K562 (cell line): ENCODE results near the gene UBE2E1. TPM values are rescaled to one million over a fixed set of nuclear protein-coding genes. Genes with fewer than 3 reads are reported as not detected.

Experiments
- ATAC-seq: fragments of 200-7000 bp; cut with Tn5 transposase; 3 replicates; pipeline ENCODE4 v1.9.1; 2020; ENCODE audit warnings: moderate library complexity
- BruUV-seq: library from RNA; stranded (reverse); fragments of 400-500 nt; replicated peaks from 2 replicates; lab custom pipeline; 2021; lab: Mats Ljungman, UMichigan
- CTCF ChIA-PET: fragments of 300-600 bp; formaldehyde crosslinking; extraction: SDS; loops from one replicate; lab custom pipeline; 2021; ENCODE audit warnings: low intra/inter-chr PET ratio; lab: Yijun Ruan, JAX
- POLR2A ChIA-PET: fragments of 300-600, 350-650 bp; sonication (Branson Sonifier 250); formaldehyde crosslinking; extraction: SDS; loops from one replicate; lab custom pipeline; 2021; ENCODE audit warnings: antibody characterized with exemption, inconsistent platforms; lab: Yijun Ruan, JAX
- DNase-seq, 4 experiments: peaks; one replicate each; pipeline versions ENCODE4 v3.0.0 to v3.0.0-alpha.2; 2011 to 2018; ENCODE audit warnings: low spot score in 3 of 4, mixed read lengths in 3 of 4; ENCODE audit errors: extremely low read depth in 1 of 4
- FAIRE-seq: peaks from 2 replicates; lab custom pipeline; 2011; peaks lifted over from hg19 to GRCh38; lab: Jason Lieb, UNC
- H2AFZ ChIP-seq: 2 replicates; pipeline ENCODE4 v1.6.0; 2011; ENCODE audit warnings: low read depth, low read length, control low read depth, inconsistent platforms
- H3K27ac ChIP-seq: fragments of 200-600 bp; 3 replicates; pipeline ENCODE4 v1.8.0; 2011; ENCODE audit warnings: low read depth, mild to moderate bottlenecking, control low read depth, inconsistent platforms, low read length, moderate library complexity, mixed read lengths; ENCODE audit errors: extremely low read depth
- H3K27me3 ChIP-seq, 2 experiments: fragments of 300-600 bp in 1 of 2; 2 replicates in 1 of 2; 3 replicates in 1 of 2; pipeline versions ENCODE4 v1.6.0 to v1.8.0; 2011; ENCODE audit warnings: inconsistent platforms in 2 of 2, low read length in 2 of 2, mild to moderate bottlenecking in 1 of 2, mixed read lengths in 1 of 2, moderate library complexity in 1 of 2; ENCODE audit not compliant: control insufficient read depth in 2 of 2, insufficient read depth in 2 of 2
- H3K36me3 ChIP-seq: fragments of 300-600 bp; 3 replicates; pipeline ENCODE4 v1.8.0; 2011; ENCODE audit warnings: mild to moderate bottlenecking, low read length, inconsistent platforms; ENCODE audit not compliant: control insufficient read depth, insufficient read depth
- H3K4me1 ChIP-seq, 2 experiments: fragments of 200-600 bp in 1 of 2; replicated peaks in 1 of 2; 2 replicates in 1 of 2; 3 replicates in 1 of 2; pipeline versions ENCODE4 v1.5.1 to v1.8.0; 2011; ENCODE audit warnings: inconsistent platforms in 2 of 2, low read length in 2 of 2, mild to moderate bottlenecking in 1 of 2, mixed read lengths in 1 of 2, moderate library complexity in 1 of 2; ENCODE audit not compliant: control insufficient read depth in 2 of 2, insufficient read depth in 2 of 2
- H3K4me2 ChIP-seq: 2 replicates; pipeline ENCODE4 v1.6.1; 2011; ENCODE audit warnings: low read length, control low read depth, inconsistent platforms, mixed read lengths; ENCODE audit not compliant: insufficient read depth
- H3K4me3 ChIP-seq: fragments of 200-600 bp; sonication (generic), shearing (Covaris generic); 2 replicates; pipeline ENCODE4 v1.5.1; 2016; ENCODE audit warnings: control low read depth, inconsistent platforms
- H3K79me2 ChIP-seq: fragments of 200-600 bp; 3 replicates; pipeline ENCODE4 v1.8.0; 2011; ENCODE audit warnings: low read length, inconsistent platforms; ENCODE audit not compliant: control insufficient read depth, insufficient read depth
- H3K9ac ChIP-seq, 2 experiments: 2 replicates each; pipeline versions ENCODE4 v1.6.0 to v1.6.1; 2011; ENCODE audit warnings: low read depth in 2 of 2, low read length in 2 of 2, control low read depth in 1 of 2, inconsistent platforms in 1 of 2, mild to moderate bottlenecking in 1 of 2, mixed read lengths in 1 of 2; ENCODE audit not compliant: insufficient read depth in 1 of 2
- H3K9me1 ChIP-seq: one replicate; pipeline ENCODE4 v1.6.0; 2011; ENCODE audit warnings: inconsistent platforms, mild to moderate bottlenecking, low read length, moderate library complexity; ENCODE audit not compliant: control insufficient read depth, insufficient read depth
- H3K9me3 ChIP-seq: replicated peaks from 2 replicates; pipeline ENCODE4 v1.5.1; 2011; ENCODE audit warnings: low read depth, low read length, inconsistent platforms; ENCODE audit not compliant: control insufficient read depth, insufficient read depth
- H4K20me1 ChIP-seq: replicated peaks from 2 replicates; pipeline ENCODE4 v1.6.1; 2011; ENCODE audit warnings: low read length, inconsistent platforms, mixed read lengths; ENCODE audit not compliant: control insufficient read depth, insufficient read depth
- CHD4 ChIP-seq: fragments of 200-600 bp; sonication (generic); IDR thresholded peaks from 3 replicates; pipeline ENCODE4 v1.6.1; 2012; ENCODE audit warnings: low read depth, mild to moderate bottlenecking, mixed read lengths, low read length, inconsistent platforms; ENCODE audit not compliant: insufficient read depth, insufficient replicate concordance, poor library complexity, severe bottlenecking
- COPS2 ChIP-seq: fragments of 450-650 bp; conservative IDR thresholded peaks from 2 replicates; pipeline ENCODE4 v1.6.1; 2016; ENCODE audit warnings: mild to moderate bottlenecking, moderate library complexity
- FOSL1 ChIP-seq: fragments of 200-800 bp; sonication (Bioruptor generic); conservative IDR thresholded peaks from 2 replicates; pipeline ENCODE4 v1.6.1; 2016; ENCODE audit warnings: missing genetic modification characterization, missing compliant biosample characterization
- FOXP1 ChIP-seq: sonication (generic); formaldehyde crosslinking; IDR thresholded peaks from 2 replicates; pipeline ENCODE4 v1.8.0; 2022; ENCODE audit warnings: mild to moderate bottlenecking, missing genetic modification reagents
- JUN ChIP-seq, 2 experiments: sonication (generic) in 1 of 2; formaldehyde crosslinking in 1 of 2; IDR thresholded peaks; 2 replicates each; pipeline versions ENCODE4 v1.6.1 to v1.8.0; 2012 to 2022; ENCODE audit warnings: borderline replicate concordance in 2 of 2, mild to moderate bottlenecking in 2 of 2, improper control_type of control experiment in 1 of 2, low read depth in 1 of 2, low read length in 1 of 2, missing genetic modification reagents in 1 of 2
- NBN ChIP-seq: fragments of 450-650 bp; IDR thresholded peaks from 2 replicates; pipeline ENCODE4 v1.6.1; 2016; ENCODE audit warnings: low read depth, mild to moderate bottlenecking
- NUFIP1 ChIP-seq: fragments of 450-650 bp; IDR thresholded peaks from 2 replicates; pipeline ENCODE4 v1.6.1; 2018; ENCODE audit not compliant: partially characterized antibody
- SAFB ChIP-seq: fragments of 200-400 bp; formaldehyde crosslinking; IDR thresholded peaks from 2 replicates; pipeline ENCODE4 v1.6.1; 2017; ENCODE audit warnings: low read depth, low read length, borderline replicate concordance
- STAT5B ChIP-seq: fragments of 250-450 bp; sonication (Bioruptor Pico); IDR thresholded peaks from 2 replicates; pipeline ENCODE4 v1.8.0; 2021; ENCODE audit warnings: mild to moderate bottlenecking, inconsistent platforms
- TSC22D4 ChIP-seq: fragments of 450-650 bp; IDR thresholded peaks from 2 replicates; pipeline ENCODE4 v1.6.1; 2016; ENCODE audit warnings: missing genetic modification characterization, missing biosample characterization, control low read depth
- ZBED1 ChIP-seq: IDR thresholded peaks from 2 replicates; pipeline ENCODE4 v1.6.1; 2014
- ZNF165 ChIP-seq: fragments of 250-450 bp; sonication (Bioruptor Pico); IDR thresholded peaks from 2 replicates; pipeline ENCODE4 v1.4.0; 2020; ENCODE audit warnings: borderline replicate concordance
- WGBS: fragments of 100-300 bp; shearing (Covaris generic); methylation state at CpG from one replicate; pipeline ENCODE4 v1.1.6; 2016; ENCODE audit warnings: low coverage, mixed read lengths; ENCODE audit not compliant: insufficient coverage; ENCODE audit errors: missing lambda C conversion rate; 5-methylcytosine and 5-hydroxymethylcytosine counted together
- in situ Hi-C: fragments of 300-500 bp; cut with MboI; formaldehyde crosslinking; loops from 4 replicates; pipeline ENCODE4 v1.15.0; 2018; ENCODE audit warnings: inconsistent platforms, mixed read lengths
- intact Hi-C: fragments of 100-400 bp; cut with micrococcal nuclease; formaldehyde crosslinking; loops from 2 replicates; pipeline ENCODE4 v1.14.2; 2022
- polyA plus RNA-seq, 8 experiments: library from polyadenylated mRNA; depleted of rRNA in 4 of 8; stranded (reverse) in 5 of 8; unstranded in 3 of 8; fragments of >200 nt; fragmentation: Nextera tagmentation in 2 of 8; fragmentation: Illumina TruSeq in 1 of 8; extraction: Ambion mirVana in 2 of 8; extraction: Trizol in 1 of 8; gene quantifications; 2 replicates each; pipeline versions ENCODE4 v1.2.1 to v1.2.3, GENCODE V29; 2011 to 2014; ENCODE audit warnings: inconsistent platforms in 1 of 8, missing spikeins in 1 of 8
- total RNA-seq, 7 experiments: library from RNA; depleted of rRNA in 6 of 7; stranded (reverse); fragments of >200 nt in 6 of 7; fragmentation: Illumina TruSeq in 2 of 7; extraction: Trizol in 2 of 7; gene quantifications; 2 replicates each; pipeline versions ENCODE4 v1.2.1 to v1.2.3, GENCODE V29; 2011 to 2021; ENCODE audit warnings: low replicate concordance in 1 of 7
- TF ChIP-seq, protein P1 (sequence below): fragments of 450-650 bp; formaldehyde crosslinking; IDR thresholded peaks from 2 replicates; pipeline ENCODE4 v1.4.0; 2020; ENCODE audit warnings: mild to moderate bottlenecking, moderate library complexity
- TF ChIP-seq, protein P2 (sequence below), 2 experiments: fragments of 450-650 bp; IDR thresholded peaks; 2 replicates each; pipeline ENCODE4 v1.6.1; 2018; ENCODE audit warnings: mild to moderate bottlenecking in 2 of 2, low read depth in 1 of 2; ENCODE audit not compliant: partially characterized antibody in 2 of 2
- TF ChIP-seq, protein P3 (sequence below): fragments of 450-650 bp; IDR thresholded peaks from one replicate; pipeline ENCODE4 v1.6.1; 2018; ENCODE audit warnings: mild to moderate bottlenecking, moderate library complexity; ENCODE audit not compliant: partially characterized antibody

Gene UBE2E1
- total and polyA plus RNA-seq, 9 of the 15 experiments (the other 6 are each of a cell fraction or from before 2014, with no cell fraction given) = 54.4 to 294 (median 165) TPM

DNA sequence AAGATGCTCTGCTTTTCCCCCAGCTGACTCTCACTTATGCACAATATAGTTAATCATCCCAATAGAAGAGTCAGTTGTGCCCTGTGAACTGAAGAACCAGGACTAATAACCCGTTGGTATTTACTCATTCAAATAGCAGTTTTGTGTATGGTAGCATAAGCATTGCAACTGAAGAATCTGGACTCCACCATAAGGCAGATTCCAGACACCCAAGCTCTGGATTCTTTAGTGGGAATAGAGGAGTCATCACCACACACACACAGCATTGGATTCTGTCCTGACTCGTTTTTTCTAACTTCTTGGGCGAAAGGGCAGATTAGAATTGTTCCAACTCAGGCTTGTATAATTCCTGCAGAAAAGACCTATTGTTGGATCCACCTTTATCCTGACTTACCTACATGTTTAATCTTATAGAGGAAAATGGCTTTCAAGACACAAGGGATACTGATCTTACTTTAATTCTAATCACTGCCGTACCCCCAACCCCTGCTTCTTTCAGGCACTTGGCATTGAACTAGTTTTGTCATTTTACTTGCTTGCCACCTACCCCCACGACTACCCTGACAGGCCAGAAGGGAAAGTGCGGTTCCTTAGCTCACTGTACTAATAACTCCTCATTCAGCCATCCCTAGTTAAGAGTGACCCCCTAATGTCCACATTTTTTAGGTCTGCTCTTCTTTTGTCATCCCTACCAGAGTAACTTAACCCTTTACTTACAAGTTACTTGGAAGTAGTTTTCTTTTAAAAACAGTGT, 68.8 kb downstream of the UBE2E1 start:
- peaks cover 0 to 2% of the 10 kb centered on the region in 2 experiments; a peak in 2 of 5 replicates for H3K4me1 ChIP-seq
- no peaks in the 10 kb centered on the region for H3K9me3 ChIP-seq
- no peak overlapping the region for H2AFZ ChIP-seq
- FAIRE-seq = no peak
- H3K36me3 ChIP-seq = no peaks in the 10 kb centered on the region
- peaks cover 21% of the 10 kb centered on the region; the same call in 2 of the 3 replicates for H3K79me2 ChIP-seq
- CTCF ChIA-PET = no interaction called here
- no peak overlapping the region for H3K9ac ChIP-seq
- 54% methylated on average over 6 of the region's 6 CpGs for WGBS
- H3K4me2 ChIP-seq = no peak overlapping the region
- DNase-seq = no peak
- intact Hi-C loops (loop anchor here (10.0 kb wide), 1 partner anchor 160 kb away; no protein-coding TSS in a partner anchor), in situ Hi-C loops (no loop called here)
- no peaks in the 10 kb centered on the region for H3K9me1 ChIP-seq
- POLR2A ChIA-PET = no interaction called here
- no peaks in the 10 kb centered on the region for H3K27me3 ChIP-seq
- H3K27ac ChIP-seq = no peak overlapping the region
- ATAC-seq = no peak
- no peak overlapping the region for H3K4me3 ChIP-seq
- BruUV-seq = no TSS peak
- H4K20me1 ChIP-seq = no peaks in the 10 kb centered on the region
- no peak for TF ChIP-seq CHD4
- TF ChIP-seq FOSL1 = no peak
- TF ChIP-seq FOXP1 (CRISPR knock-in tag) = no peak
- TF ChIP-seq, protein P1, sequence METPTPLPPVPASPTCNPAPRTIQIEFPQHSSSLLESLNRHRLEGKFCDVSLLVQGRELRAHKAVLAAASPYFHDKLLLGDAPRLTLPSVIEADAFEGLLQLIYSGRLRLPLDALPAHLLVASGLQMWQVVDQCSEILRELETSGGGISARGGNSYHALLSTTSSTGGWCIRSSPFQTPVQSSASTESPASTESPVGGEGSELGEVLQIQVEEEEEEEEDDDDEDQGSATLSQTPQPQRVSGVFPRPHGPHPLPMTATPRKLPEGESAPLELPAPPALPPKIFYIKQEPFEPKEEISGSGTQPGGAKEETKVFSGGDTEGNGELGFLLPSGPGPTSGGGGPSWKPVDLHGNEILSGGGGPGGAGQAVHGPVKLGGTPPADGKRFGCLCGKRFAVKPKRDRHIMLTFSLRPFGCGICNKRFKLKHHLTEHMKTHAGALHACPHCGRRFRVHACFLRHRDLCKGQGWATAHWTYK = no peak
- TF ChIP-seq STAT5B = no peak
- no peak for TF ChIP-seq NBN
- TF ChIP-seq COPS2 = no peak
- TF ChIP-seq, protein P2, sequence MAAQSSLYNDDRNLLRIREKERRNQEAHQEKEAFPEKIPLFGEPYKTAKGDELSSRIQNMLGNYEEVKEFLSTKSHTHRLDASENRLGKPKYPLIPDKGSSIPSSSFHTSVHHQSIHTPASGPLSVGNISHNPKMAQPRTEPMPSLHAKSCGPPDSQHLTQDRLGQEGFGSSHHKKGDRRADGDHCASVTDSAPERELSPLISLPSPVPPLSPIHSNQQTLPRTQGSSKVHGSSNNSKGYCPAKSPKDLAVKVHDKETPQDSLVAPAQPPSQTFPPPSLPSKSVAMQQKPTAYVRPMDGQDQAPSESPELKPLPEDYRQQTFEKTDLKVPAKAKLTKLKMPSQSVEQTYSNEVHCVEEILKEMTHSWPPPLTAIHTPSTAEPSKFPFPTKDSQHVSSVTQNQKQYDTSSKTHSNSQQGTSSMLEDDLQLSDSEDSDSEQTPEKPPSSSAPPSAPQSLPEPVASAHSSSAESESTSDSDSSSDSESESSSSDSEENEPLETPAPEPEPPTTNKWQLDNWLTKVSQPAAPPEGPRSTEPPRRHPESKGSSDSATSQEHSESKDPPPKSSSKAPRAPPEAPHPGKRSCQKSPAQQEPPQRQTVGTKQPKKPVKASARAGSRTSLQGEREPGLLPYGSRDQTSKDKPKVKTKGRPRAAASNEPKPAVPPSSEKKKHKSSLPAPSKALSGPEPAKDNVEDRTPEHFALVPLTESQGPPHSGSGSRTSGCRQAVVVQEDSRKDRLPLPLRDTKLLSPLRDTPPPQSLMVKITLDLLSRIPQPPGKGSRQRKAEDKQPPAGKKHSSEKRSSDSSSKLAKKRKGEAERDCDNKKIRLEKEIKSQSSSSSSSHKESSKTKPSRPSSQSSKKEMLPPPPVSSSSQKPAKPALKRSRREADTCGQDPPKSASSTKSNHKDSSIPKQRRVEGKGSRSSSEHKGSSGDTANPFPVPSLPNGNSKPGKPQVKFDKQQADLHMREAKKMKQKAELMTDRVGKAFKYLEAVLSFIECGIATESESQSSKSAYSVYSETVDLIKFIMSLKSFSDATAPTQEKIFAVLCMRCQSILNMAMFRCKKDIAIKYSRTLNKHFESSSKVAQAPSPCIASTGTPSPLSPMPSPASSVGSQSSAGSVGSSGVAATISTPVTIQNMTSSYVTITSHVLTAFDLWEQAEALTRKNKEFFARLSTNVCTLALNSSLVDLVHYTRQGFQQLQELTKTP (IDR thresholded peaks at IDR 0.05; ENCODE audit: low read depth in 1 of 2, partially characterized antibody in 2 of 2) = no peak
- no peak for TF ChIP-seq ZNF165 (CRISPR knock-in tag)
- no peak for TF ChIP-seq SAFB
- TF ChIP-seq, protein P3, sequence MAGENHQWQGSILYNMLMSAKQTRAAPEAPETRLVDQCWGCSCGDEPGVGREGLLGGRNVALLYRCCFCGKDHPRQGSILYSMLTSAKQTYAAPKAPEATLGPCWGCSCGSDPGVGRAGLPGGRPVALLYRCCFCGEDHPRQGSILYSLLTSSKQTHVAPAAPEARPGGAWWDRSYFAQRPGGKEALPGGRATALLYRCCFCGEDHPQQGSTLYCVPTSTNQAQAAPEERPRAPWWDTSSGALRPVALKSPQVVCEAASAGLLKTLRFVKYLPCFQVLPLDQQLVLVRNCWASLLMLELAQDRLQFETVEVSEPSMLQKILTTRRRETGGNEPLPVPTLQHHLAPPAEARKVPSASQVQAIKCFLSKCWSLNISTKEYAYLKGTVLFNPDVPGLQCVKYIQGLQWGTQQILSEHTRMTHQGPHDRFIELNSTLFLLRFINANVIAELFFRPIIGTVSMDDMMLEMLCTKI = no peak
- TF ChIP-seq NUFIP1 = no peak
- TF ChIP-seq TSC22D4 (tag) = no peak
- no peak for TF ChIP-seq ZBED1
- no peak for TF ChIP-seq JUN (IDR thresholded peaks at IDR 0.05; ENCODE audit: borderline replicate concordance, low read depth, low read length)
- no peak for TF ChIP-seq JUN (CRISPR knock-in tag; IDR thresholded peaks at IDR 0.05; ENCODE audit: borderline replicate concordance)
